Ureter (tissue), 1 donor: ENCODE measurements around the gene SYTL5. TPM values are rescaled to one million over a fixed set of nuclear protein-coding genes. Genes with fewer than 3 reads are reported as not detected.
"Not testable (repeated sequence)": the region's sequence is repeated elsewhere in the genome, so short reads cannot be mapped to it uniquely, and the experiment has no call there.

Source experiments
- DNase-seq: peaks from one replicate; pipeline ENCODE4 v3.0.0-alpha.2; 2020; ENCODE audit warnings: low spot score
- total RNA-seq: library from RNA; stranded (reverse); gene quantifications from one replicate; pipeline ENCODE4 v1.2.4, GENCODE V29; 2023
- donor health status: DM: yes; HTN: yes; CAD: no.

The SYTL5 gene
- 8.2 TPM for total RNA-seq

DNA sequence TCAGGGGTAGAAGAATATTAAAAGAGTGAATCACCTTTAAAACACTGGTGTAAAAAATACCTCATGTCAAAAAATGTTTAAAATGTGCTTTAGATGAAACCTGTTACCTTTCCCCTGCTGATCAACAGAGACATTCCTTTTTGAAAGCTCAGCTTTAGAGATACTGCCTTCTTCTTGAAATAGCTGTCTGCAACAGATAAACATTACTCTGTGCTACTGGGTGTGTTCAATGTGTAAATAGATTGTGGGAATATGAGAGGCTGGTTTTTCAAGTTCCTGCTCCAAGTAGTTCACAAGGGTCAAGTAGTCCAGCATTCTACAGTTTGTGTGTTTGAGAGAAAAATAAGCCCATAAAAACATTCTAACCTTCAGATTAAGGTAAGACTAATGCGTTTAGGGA is at the start of gene SYTL5:
Gene SYTL5, plus strand, starts transcription at position 263 of the 400 bp plus-strand sequence. CDS start 27,337 bp downstream, outside the sequence.
- DNase-seq: no peak

DNA sequence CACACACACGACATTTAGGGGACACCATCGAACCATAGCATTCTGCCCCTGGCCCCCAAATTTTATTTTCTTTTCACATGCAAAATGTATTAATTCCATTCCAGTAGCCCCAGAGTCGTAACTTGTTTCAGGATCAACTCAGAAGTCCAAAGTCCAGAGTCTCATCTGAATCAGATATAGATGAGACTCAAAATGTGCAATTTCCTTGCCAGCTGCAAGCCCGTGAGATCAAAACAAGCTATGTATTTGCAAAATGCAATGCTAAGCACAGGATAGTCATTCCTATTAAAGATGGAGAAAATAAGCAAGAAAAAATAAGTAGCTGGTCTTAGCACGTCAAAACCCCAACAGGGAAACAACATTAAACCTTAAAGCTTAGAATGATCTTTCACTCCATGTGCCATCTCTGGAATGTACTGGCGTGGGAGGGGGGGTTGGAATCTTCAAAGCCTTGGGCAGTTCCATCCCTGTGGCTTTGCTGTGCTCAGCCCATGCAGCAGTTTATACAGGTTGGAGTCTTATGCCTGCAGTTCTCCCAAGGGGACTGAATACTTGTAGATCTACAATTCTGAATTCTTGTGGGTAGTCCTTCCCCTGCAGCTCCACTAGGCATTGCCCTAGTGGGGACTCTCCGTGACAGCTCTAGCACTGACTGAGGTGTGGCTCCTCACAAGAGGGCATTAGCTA is 47.7 kb upstream of the SYTL5 start:
- no peak for DNase-seq

DNA sequence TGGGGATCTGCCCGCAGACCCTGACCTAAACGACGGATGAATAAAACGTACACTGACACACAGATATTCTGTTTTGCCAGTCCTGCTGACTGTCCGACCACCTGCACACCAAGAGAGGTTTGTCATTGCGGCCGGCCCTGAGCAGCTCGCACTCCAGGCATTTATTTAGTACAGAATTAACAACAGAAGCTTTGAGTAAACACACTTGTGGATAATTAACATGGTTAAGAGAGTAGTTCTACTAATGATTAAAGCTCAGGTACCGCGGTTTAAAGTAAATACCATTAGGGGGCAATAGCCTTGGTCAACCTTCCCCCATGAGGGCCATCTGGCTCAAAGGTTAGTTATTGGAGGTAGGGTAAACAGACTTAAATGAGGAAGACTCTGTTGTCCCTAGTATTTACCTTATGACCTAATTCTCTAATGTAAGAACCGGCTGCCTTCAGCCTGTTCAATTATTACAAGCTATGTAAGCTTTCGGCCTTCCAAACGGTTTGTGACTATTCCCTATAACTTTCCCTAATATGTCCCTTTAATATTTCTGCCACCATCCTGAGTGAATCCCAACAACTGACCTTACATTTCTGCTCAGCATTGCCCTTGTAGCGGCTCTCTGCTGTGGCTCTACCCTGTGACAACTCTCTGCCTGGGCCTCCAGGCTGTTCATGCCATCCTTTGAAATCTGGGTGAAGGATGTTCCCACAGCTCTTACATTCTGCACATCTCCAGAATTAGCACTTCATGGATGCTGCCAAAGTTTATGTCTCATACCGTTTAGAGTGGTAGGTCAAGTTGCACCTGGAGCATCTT is 46.9 kb upstream of the SYTL5 start:
- DNase-seq: no peak

DNA sequence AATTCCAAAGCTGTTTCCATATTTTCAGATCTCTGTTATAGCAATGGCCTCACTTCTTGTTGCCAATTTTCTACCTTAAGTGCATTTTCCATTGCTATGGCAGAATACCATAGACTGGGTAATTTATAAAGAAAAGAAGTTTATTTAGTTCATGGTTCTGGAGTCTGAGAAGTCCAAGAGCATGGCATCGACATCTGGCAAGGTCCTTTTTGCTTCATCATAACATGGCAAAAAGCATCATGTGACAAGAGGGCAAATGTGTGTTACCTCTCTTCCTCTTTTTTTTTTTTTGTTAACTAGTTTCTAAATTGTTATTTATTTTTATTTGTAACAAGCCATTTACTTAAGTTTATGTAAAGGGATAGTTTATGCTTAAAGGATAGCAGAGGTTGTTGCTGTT is 45.2 kb upstream of the SYTL5 start:
- no peak for DNase-seq

DNA sequence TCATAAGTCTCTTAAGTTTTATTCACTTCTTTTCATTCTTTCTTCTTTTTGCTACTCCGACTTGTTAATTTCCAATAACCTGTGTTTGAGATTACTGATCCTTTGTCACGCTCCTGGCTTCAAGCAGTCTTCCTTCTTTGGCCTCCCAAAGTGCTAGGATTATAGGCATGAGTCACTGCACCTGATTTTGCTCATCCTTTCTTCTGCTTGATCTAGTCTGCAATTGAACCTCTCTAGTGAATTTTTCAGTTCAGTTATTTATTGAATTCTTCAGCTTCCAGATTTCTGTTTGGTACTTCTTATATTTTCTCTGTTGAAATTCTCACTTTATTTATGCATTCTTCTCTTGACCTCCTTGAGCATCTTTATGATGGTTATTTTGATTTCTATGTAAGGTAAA is 38.6 kb upstream of the SYTL5 start:
- no peak for DNase-seq

DNA sequence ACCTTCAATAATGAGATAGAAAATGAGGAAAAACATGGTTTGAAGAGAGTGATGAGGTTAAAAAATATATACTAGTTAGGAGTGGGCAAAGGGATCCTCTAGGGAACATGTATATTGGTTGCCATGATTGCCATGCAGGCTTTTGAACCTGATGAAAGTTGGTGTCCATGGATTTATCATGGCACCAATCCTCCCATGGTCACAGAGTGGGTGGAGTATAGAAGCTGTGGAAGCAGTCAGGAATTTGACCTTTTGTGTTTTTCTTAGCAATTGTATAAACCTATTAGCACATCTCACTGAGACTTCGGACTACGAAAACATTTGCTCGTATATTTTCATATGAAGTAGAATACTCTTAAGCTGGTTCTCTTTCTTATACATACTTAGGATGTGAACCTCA is 30.9 kb upstream of the SYTL5 start:
- DNase-seq: no peak

DNA sequence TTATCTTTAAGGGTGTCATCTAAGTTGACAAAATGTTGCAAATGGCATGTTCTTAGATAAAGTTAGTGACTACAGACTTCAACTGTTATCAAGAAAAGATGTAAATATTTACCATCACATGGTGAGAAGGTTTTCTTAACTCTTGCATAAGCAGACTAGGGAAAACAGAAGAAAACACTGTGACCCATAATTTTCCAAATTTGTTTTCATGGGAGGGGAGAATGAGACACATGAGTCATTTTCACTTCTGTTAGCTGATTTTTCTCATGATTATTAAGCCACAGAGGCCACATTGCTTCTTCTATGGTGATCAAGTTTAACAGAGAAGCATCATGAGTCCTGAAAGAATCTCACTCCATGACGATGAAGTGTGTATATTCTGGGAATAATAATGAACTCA is 30.2 kb upstream of the SYTL5 start:
- no peak for DNase-seq

DNA sequence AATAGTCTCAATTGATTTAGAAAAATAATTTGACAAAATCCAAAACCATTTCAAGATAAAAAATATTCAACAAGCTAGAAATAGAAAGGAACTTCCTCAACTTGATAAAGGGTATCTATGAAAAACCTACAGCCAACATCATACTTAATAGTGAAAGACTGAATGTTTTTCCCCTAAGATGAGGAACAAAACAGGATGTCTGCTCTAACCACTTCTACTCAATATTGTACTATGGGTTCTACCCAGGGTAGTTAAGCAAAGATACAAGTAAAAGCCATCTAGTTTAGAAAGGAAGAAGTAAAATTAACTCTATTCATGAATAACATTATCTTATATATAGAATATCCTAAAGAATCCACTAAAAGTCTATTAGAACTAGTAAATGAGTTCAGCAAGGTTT is 21.5 kb upstream of the SYTL5 start:
- DNase-seq: no peak

DNA sequence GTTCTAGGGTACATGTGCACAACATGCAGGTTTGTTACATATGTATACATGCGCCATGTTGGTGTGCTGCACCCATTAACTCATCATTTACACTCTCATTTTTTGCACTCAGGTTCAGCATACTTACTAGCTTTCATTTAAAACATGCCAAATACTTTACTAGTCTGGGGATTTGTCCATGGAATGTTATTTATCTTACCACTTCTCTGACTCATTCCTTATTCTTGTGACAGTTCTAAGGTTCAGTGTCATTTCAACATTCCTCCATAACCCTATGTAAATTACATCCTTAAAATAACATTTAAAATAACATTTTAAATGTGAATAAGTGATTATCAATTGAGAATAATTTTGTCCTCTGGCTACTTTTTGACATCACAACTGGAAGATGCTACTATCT is 19.5 kb upstream of the SYTL5 start:
- no peak for DNase-seq

DNA sequence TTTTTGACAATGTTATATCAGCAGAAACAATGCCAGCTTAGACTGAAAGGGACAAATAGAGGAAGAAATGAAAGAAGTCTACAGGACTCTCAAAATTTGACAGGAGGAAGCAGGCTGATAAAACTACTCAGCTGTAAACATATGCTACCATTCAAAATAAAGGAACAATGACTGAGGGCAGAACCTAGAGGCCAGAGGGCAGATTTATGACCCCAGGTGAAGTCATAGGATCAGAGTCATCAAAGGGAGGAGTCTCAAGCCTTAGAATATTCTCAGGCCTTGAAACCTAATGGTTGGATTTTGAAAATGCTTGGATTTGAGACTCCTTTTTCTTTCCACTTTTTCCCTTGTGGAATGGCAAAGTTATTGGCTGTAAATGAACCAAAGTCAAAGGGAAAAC is 17.0 kb upstream of the SYTL5 start:
- no peak for DNase-seq

DNA sequence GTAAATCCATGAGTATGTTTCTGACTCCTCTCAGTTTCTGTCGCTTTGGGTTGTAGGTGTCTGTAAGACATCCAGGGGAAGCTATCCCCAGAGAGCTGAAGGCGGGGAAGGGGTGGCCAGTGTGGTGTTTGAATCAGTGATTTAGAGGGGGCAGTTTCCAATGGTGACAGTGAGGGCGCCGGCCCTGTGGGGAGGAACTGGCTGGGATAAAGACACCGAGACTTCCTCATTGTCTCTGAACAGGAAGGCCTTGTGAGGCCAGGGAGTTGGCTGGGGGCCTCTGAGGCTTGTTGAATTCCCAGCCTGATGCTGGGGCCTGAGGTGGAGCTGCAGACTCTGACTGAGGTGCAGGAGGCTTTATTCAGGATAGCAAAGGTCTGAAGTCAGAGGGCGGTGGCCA is 15.1 kb upstream of the SYTL5 start:
- DNase-seq: not testable (repeated sequence)

DNA sequence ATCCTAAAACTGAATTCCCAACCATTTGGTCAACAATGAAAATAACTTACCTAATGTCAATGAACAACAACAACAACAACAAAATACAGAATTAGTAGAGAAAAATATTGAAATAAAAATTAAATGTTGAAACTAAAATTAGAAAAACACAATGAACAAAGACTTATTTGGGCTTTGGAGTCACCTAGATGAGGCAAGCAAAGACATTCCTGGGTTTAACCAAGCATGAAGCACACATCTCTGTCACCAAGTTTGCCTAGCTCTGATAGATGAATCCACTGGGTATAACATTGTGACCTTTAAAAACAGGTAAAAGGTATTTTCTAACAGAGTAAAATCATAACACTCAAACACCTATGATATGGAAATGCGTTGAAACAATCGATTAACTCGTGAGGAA is 13.2 kb upstream of the SYTL5 start:
- no peak for DNase-seq

DNA sequence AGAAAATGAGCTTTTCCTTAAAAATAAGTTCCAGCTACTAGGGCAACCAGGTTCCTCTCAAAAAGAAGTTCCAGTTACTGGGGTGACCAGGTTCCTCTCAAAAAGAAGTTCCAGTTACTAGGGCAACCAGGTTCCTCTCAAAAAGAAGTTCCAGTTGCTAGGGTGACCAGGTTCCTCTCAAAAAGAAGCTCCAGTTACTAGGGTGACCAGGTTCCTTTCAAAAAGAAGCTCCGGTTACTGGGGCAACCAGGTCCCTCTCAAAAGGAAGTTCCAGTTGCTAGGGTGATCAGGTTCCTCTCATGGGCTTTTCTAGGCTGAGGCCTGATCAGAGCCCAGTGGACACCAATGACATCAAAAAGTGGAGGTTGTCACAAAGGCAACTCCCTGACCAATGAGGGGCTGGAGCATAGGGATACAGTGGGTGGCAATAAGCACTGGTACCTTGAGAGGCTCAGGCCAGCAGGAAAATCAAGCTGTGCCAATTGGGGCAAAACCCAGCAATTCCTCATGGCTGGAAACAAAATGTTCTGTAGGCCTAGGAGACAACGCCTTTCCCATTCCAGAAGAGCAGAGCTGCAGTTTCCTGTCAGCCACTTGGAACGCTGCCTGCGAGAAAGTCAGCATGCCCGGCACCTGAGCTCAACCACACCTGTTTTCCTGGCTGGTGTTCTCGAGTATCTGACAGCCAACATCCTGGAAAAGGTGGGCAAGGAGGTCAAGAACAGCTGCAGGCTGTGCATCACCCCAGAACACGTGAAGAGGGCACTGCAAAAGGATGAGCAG is 12.3 kb upstream of the SYTL5 start:
- DNase-seq: no peak

DNA sequence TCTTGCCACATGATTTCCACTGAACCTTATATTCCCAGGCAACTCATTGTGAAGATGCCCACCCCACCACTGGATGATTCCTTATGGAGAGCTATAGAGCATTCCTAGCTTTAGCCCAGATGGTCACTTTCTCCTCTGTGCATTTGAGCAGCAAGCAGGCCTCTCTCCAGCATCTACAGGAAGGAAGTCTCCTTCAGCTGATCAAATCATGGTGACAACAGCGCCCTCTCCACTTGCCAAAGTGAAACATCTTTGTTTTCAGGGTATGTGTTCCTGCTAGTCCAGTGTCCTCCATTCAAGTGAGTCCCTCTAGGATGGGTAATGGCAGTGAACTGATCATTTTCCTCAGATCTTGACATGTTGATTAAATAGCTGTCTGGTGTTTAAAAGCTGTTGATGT is 10.9 kb upstream of the SYTL5 start:
- no peak for DNase-seq

DNA sequence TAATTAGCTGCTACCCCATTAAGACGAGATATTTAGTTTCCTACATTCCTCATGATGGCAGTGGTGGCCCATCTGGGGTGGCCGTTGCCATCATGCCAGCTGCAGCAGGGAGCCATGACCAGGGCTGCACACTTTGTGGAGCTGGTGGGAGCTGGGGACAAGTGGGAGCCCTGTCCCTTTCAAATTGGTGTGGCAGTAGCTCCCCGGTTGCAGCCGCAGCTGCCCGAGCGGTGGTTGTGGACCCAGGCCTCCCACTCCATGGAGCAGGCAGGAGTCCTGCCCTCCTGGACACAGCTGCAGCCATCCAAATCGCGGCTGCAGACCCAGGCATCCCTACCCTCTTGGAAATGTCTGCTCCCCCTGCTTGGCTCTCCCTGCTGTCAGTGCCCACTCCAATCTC is 9.3 kb upstream of the SYTL5 start:
- DNase-seq: no peak

DNA sequence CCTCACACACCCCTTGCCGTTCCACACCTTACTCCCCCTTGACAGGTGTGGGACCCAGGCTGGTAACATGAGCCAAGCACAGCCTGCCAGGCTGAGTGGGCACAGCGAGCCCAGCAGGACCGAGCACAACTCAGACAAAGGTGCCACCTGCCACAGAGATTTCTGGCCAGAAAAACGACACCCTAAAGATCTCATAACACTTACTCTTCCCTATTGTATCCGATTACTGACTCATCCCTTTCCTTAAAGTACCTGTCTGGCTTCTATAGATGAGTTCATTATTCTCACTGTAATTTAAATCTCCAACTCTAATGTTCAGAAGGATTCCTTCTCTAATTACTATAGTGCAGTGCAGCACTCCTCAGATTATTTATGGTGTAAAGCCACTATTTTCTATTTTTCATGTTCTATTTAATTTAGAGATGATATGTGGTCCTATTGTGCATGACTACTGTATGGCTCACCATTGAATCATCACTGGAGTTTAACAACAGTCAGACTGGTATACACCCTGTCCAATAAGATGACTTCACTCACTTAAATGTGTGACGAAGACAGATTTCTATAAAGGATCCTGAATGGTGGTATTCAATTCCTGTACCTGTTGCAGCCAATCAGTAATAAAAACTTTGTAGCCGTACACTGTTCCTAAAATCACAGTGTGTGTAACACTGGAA is 7.6 kb upstream of the SYTL5 start:
- no peak for DNase-seq

DNA sequence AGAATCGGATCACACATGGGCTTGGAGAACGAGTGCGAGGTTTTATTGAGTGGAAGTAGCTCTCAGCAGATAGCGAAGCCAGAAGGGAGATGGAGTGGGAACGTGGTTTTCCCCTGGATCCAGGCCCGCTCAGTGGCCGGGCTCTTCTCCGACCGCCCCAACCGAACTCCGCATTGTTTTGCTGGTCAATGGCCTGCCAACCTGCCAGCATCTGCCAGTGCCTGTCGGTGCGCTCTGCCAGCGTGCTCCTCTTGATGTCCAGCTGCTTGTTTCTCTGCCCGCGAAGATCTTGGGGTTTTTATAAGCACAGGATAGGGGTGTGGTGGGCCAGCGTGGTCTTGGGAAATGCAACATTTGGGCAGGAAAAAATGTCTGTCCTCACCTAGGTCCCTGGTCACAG is 5.6 kb upstream of the SYTL5 start:
- DNase-seq: no peak

DNA sequence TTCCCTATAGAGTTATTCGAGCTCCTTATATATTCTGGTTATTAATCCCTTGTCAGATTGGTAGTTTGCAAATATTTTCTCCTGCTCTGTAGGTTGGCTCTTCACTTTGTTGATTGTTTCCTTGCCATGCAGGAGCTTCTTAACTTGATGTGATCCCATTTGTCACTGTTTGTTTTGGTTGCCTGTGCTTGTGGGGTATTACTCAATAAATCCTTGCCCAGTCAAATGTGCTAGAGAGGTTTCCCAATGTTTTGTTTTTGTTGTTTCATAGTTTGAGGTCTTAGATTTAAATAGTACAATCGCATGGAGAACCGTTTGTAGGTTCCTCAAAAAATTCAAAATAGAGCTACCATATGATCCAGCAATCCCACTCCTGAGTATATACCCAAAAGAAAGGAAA is 2.3 kb upstream of the SYTL5 start:
- no peak for DNase-seq

DNA sequence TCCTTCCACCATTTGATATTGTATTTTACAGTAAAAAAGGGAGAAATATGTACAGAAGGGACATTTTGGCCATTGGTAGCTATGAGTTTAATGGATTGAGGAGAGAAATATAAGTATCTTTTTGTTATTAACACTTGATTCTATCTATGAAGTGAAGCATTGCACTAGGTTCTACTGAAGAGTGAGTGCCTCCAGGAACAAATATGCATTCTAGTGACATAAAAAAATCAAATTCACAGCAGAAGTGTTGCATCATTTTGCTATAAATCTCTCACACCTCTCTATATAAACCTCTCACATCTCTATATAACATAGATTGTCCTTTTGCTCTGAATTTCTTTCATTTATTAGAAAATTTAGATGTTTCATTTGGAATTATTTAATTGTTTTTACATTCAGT is 425 bp downstream of the SYTL5 start:
- no peak for DNase-seq

DNA sequence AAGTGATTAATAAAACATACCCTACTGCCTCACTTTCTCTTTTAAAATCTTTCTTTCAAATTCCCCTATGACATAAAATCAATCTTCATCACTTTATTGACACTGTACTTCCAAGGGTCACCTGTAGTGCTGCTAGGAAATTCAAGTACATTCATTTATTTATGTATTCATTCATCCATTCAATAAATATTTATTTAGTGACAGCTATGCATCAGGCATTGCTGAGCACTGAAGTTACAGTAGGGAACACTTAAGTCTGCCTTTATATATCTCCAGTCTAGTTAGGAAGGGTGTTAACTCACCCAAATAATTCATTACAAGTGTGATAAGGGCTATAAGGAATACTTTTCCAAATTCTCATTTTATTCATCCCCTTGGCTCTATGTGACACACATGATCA is 2.3 kb downstream of the SYTL5 start:
- no peak for DNase-seq

DNA sequence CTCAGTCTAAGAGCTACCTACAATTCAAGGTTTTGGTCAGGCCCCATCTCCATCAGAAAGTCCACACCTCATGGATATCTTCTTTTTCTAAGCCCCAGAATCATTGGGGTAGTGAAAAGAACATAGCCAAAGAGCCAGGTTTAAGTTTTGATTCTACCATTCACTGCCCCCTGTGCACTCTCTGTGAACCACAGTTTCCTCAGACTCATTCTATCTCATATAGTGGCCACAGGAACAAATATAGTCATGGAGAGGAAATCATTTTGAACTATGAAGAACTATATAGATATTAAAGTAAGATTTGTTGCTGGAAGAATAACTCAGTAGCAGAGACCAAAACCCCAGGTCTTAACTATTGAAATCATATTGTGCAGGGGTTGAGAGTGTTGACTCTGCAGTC is 3.3 kb downstream of the SYTL5 start:
- DNase-seq: no peak

DNA sequence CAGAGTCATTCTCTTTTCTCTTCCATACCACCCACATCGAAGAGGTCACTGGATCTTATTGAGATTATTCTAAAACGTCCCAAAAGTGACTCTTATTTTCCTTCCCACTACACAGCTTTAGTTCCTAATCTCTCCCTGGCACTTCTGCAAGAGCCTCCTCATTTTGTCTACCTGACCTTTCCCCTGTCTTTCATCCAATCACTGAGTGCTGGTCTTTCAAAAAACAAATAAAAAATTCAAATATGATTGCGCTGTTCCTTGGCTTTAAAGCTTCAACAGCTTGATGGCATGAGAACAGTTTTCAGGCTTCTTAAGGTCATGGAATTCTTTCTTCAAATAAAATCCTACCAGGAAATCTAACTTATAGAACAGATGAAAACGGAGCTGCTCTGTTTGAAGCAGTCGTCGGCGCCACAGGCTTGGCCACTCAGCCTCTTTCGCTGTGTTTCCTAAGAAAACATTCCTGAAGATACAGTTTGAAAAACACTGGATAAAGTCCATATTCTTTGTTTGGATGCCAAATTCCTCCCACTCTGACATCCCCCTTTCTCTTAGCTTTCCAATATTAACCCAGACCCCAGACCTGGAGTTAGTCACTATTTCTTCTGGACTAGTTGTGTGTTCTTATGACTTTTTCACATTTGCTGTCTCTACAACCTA is 12.5 kb downstream of the SYTL5 start:
- DNase-seq: no peak
